Lung microvascular endothelial cell (primary cell): Measurements from ENCODE around the gene TUBGCP2. TPM values are rescaled to one million over a fixed set of nuclear protein-coding genes. Genes with fewer than 3 reads are reported as not detected.
A peak's percentile ranks its signal among the peaks of the same experiment; 100 is the strongest.

Source experiments
- DNase-seq, 2 donors: peaks; one replicate each; pipeline versions ENCODE4 v3.0.0 to v3.0.0-alpha.2; 2010; ENCODE audit warnings: low read depth in 2 of 2
- total RNA-seq: library from RNA; depleted of rRNA; stranded (reverse); fragments of >200 nt; gene quantifications from 2 replicates; pipeline ENCODE4 v1.2.1, GENCODE V29; 2014

TUBGCP2 gene
- total RNA-seq, result 32.0 and 35.3 TPM in 2 replicates

- DNase-seq, result peak; percentile 90 to 94
Measured at GRCh38 chr10:133308421-133309099, at the start of gene TUBGCP2, which contains the start of gene ZNF511. TUBGCP2 (minus strand) TSS chr10:133308872; CDS start chr10:133302941, 5,931 bp downstream. ZNF511 (plus strand) TSS chr10:133308914; CDS start chr10:133308944, 30 bp downstream.

GRCh38 chr10:133357285-133358161, 48.9 kb upstream of the TUBGCP2 start, which contains the start of gene FUOM:
FUOM (minus strand) TSS chr10:133358019; CDS start chr10:133358007, 12 bp downstream.
- peak; percentile 45 to 65 for DNase-seq

- no peak for DNase-seq
Measured at GRCh38 chr10:133356549-133357284, 48.0 kb upstream of the TUBGCP2 start.

GRCh38 chr10:133355991-133356390, 47.3 kb upstream of the TUBGCP2 start:
- no peak for DNase-seq

- DNase-seq, result no peak
Measured at GRCh38 chr10:133355266-133355665, 46.6 kb upstream of the TUBGCP2 start.

- no peak for DNase-seq
Measured at GRCh38 chr10:133354672-133355240, 46.1 kb upstream of the TUBGCP2 start.

- no peak for DNase-seq
Measured at GRCh38 chr10:133353988-133354605, 45.4 kb upstream of the TUBGCP2 start.

- no peak for DNase-seq
Measured at GRCh38 chr10:133353202-133353959, 44.7 kb upstream of the TUBGCP2 start.

- no peak for DNase-seq
Measured at GRCh38 chr10:133351408-133352318, 43.0 kb upstream of the TUBGCP2 start.

GRCh38 chr10:133350950-133351329, 42.3 kb upstream of the TUBGCP2 start:
- no peak for DNase-seq

- no peak for DNase-seq
Measured at GRCh38 chr10:133350283-133350949, 41.7 kb upstream of the TUBGCP2 start.

- DNase-seq, result no peak
Measured at GRCh38 chr10:133349577-133350011, 40.9 kb upstream of the TUBGCP2 start.

- no peak for DNase-seq
Measured at GRCh38 chr10:133349160-133349568, 40.5 kb upstream of the TUBGCP2 start.

GRCh38 chr10:133347710-133348517, 39.2 kb upstream of the TUBGCP2 start:
- DNase-seq, result no peak

- DNase-seq, result no peak
Measured at GRCh38 chr10:133346413-133346812, 37.7 kb upstream of the TUBGCP2 start.

GRCh38 chr10:133344236-133344635, 35.6 kb upstream of the TUBGCP2 start:
- DNase-seq, result no peak

- DNase-seq, result no peak
Measured at GRCh38 chr10:133343558-133343957, 34.9 kb upstream of the TUBGCP2 start.

GRCh38 chr10:133342942-133343341, 34.3 kb upstream of the TUBGCP2 start:
- DNase-seq, result no peak
